ENCODE results near the gene MATN1. TPM values are rescaled to one million over a fixed set of nuclear protein-coding genes. Genes with fewer than 3 reads are reported as not detected.

MATN1 gene
- total and polyA plus RNA-seq, 2 experiments from 2014 or later, result 0.36 to 1.4 TPM

DNA sequence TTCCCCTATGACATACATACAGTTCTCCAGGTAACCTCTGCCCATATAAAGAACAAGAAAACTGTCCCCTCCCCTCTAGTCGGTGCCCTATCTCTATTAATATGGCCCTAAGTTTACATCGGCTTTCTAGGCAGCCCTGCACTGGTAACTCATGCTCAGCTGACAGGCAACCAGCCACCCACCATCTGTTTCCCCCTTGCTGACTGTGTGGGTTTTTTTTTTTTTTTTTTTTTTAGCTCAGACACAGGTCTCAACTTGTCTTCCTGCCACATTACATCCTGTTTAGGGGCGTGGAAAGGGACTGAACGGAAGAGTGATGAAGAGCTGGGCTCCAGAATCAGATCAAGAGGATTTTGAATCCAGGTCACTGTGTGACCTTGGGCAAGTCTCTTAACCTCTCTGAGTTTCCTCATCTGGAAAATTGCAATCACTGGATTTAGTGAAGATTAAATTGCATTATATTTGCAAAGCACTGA is 20.2 kb upstream of the MATN1 start:
- DNase-seq (ENCODE audit: low read depth in 1 of 2, low spot score in 1 of 2), result no peak
- Histone ChIP-seq H3K4me1 (ENCODE audit: low read depth) (no peaks in the 10 kb centered on the region), H3K9me3 (ENCODE audit: low read depth) (no peaks in the 10 kb centered on the region), H3K36me3 (no peaks in the 10 kb centered on the region), H3K27me3 (no peaks in the 10 kb centered on the region), H3K27ac (no peak overlapping the region), H3K4me3 (no peak overlapping the region)
- TF ChIP-seq, protein P1, sequence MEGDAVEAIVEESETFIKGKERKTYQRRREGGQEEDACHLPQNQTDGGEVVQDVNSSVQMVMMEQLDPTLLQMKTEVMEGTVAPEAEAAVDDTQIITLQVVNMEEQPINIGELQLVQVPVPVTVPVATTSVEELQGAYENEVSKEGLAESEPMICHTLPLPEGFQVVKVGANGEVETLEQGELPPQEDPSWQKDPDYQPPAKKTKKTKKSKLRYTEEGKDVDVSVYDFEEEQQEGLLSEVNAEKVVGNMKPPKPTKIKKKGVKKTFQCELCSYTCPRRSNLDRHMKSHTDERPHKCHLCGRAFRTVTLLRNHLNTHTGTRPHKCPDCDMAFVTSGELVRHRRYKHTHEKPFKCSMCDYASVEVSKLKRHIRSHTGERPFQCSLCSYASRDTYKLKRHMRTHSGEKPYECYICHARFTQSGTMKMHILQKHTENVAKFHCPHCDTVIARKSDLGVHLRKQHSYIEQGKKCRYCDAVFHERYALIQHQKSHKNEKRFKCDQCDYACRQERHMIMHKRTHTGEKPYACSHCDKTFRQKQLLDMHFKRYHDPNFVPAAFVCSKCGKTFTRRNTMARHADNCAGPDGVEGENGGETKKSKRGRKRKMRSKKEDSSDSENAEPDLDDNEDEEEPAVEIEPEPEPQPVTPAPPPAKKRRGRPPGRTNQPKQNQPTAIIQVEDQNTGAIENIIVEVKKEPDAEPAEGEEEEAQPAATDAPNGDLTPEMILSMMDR (IDR thresholded peaks at IDR 0.05; ENCODE audit: low read depth, low read length), result no peak

DNA sequence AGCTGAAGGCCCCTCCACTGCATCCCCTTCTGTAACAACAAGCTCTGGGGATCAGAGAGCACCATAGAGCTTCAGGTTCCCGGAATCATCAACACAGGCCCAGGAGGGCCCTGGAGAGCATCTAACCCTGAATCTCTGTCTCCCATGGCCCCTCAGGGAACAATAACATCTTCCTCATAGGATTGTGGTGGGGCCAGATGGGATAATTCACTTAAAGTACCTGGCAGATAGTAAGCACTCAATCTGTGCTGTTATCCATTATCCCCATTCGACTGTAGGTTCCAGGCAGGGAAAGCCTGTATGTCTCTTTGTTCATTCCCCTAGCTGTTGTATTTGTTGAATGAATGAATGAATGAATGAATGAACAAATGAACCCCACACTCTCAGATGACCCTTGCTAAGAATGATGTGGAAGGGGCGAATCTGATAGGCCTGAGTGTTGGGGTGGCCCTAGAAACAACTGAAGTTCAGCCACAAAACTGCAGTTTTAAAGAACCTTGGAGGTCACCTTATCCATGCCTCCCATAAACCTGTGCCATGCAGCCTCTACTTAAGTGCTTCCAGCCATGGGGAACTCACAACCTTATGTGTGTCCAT is 19.7 kb upstream of the MATN1 start:
- TF ChIP-seq, protein P1 (IDR thresholded peaks at IDR 0.05; ENCODE audit: low read depth, low read length), result no peak

DNA sequence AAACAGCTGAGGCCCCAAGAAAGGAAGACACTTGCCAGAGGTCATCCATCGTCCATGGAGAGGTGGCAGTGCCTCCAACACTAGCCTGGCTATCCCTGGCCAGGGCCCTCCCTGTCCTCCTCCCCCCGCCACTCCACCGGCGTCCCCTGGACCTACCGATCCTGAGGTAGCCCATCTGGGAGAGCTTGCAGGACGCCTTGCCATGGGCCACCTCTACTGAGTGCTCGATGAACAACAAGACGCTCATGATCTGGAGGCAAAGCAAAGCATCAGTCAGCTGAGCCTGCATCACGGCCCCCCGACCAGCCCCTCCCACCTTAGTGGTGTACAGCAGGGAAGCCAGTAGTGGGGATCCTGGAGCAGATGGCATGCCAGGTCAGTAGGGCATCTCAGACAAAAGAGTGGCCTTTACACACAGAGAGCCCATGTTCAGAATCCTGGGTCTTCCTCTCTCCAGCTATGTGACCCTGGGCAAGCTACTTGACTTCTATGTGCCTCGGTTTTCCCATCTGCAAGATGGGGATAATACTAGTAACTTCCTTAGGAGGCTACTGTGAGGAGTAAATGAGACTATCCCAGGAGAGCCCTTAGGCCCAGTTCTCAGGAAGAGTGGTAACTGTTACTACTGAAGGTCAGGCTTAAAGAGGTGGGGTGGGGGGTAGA is 19.0 kb upstream of the MATN1 start:
- DNase-seq (ENCODE audit: low read depth in 1 of 2, low spot score in 1 of 2), result no peak
- no peaks in the 10 kb centered on the region for H3K9me3 ChIP-seq (ENCODE audit: low read depth)
- TF ChIP-seq, protein P1 (IDR thresholded peaks at IDR 0.05; ENCODE audit: low read depth, low read length), result no peak
- no peak overlapping the region for H3K27ac ChIP-seq
- H3K27me3 ChIP-seq, result no peaks in the 10 kb centered on the region
- no peaks in the 10 kb centered on the region for H3K36me3 ChIP-seq
- H3K4me1 ChIP-seq (ENCODE audit: low read depth), result no peaks in the 10 kb centered on the region
- H3K4me3 ChIP-seq, result no peak overlapping the region

More for the DNA sequence above, 19.7 kb upstream of the MATN1 start:
- Histone ChIP-seq H3K4me3 (no peak overlapping the region), H3K9me3 (ENCODE audit: low read depth) (no peaks in the 10 kb centered on the region), H3K36me3 (no peaks in the 10 kb centered on the region), H3K27ac (no peak overlapping the region), H3K27me3 (no peaks in the 10 kb centered on the region), H3K4me1 (ENCODE audit: low read depth) (no peaks in the 10 kb centered on the region)
- DNase-seq (ENCODE audit: low read depth in 1 of 2, low spot score in 1 of 2), result no peak

DNA sequence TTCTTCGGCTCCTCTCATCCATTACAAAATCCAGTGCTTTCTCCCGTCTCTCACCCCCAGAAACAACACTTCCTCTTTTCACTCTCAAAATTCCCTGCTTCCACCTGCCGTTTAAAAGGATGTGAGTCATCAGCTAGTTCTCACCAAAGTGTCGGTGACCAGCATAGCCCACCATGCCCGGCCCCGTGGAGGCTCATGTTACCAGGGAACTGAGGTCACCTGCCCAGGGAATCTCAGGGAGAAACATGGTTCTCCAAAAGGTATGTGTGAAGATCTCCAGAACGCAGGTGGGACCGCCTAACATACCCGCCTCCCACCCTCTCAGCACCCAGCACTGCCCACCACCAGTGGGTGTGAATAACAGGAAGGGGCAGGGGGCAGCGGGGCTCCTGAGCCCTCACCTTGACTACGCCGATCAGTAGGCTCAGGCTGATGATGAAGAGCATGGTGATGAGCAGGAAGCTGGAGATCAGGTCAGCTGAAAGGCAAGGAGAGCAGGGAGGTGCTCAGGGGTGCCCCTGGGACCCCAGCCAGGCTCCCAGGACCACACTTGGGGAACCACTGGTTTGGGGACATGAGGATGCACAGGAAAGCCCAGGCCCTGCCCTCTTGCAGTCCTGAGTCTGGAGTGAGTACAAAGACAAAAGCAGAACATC is 18.0 kb upstream of the MATN1 start:
- Histone ChIP-seq H3K4me3 (no peak overlapping the region), H3K9me3 (ENCODE audit: low read depth) (no peaks in the 10 kb centered on the region), H3K27me3 (no peaks in the 10 kb centered on the region), H3K36me3 (no peaks in the 10 kb centered on the region), H3K27ac (no peak overlapping the region), H3K4me1 (ENCODE audit: low read depth) (no peaks in the 10 kb centered on the region)
- TF ChIP-seq, protein P1 (IDR thresholded peaks at IDR 0.05; ENCODE audit: low read depth, low read length), result no peak
- DNase-seq (ENCODE audit: low read depth in 1 of 2, low spot score in 1 of 2), result no peak

DNA sequence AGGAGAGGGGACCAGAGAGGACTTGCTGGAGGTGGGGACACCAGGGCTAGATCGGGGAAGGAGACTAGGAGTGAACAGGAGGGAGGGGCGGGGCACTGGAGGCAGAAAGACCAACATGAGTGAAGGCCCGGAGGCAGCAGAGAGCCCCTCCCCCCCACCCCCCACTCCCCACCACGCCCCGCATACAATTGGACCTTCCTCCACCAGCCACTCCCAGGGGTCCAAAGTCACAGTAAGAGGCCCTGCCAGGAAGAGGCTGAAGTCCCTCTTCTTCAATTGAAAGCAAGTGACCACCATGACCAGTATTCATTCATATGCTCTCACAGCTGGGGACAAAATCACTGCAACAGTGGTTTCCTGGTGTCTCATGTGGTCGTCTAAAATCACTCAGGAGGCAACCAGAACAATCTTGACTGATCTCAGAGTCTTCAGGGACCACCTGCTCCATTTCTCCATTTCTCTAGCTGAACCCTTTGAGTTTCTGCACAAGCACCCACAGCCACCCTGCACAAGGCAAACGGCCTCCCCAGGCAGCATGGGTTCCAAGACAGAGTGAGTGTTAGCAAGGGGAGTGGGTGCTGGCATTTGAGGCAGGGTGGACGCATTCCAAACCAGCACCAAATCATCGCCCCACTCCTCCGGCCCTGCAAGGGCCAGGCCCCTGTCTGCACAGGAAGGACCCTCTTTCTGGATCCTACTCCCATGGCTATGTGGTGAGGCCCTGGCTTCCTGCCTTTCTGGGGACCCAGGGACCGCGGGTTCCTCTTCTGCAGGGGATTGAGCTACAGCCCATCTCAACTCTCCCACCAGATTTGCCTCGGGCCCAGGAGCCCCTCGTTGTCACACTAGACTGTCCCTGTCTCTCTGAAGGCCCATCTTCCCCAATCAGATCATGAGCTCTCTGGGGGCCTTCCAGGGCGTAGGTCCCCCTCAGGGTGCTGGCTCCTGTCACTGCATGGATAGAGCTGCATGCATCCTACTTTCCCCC is 17.2 kb upstream of the MATN1 start:
- no peaks in the 10 kb centered on the region for H3K4me1 ChIP-seq (ENCODE audit: low read depth)
- DNase-seq (ENCODE audit: low read depth in 1 of 2, low spot score in 1 of 2), result no peak
- H3K27ac ChIP-seq, result no peak overlapping the region
- H3K27me3 ChIP-seq, result no peaks in the 10 kb centered on the region
- H3K4me3 ChIP-seq, result no peak overlapping the region
- H3K9me3 ChIP-seq (ENCODE audit: low read depth), result no peaks in the 10 kb centered on the region
- H3K36me3 ChIP-seq, result no peaks in the 10 kb centered on the region
- TF ChIP-seq, protein P1 (IDR thresholded peaks at IDR 0.05; ENCODE audit: low read depth, low read length), result no peak
